ENCODE results near the gene PRR14L. TPM values are rescaled to one million over a fixed set of nuclear protein-coding genes. Genes with fewer than 3 reads are reported as not detected.
A peak's percentile ranks its signal among the peaks of the same experiment; 100 is the strongest.

PRR14L gene
- total and polyA plus RNA-seq, 7 experiments from 2014 or later, result 18.7 to 82.6 (median 46.9) TPM

- Histone ChIP-seq H3K9me3 (ENCODE audit: control insufficient read depth in 2 of 3, low read length in 3 of 3) (no peaks in the 10 kb centered on the region), H3K4me1 (ENCODE audit: control insufficient read depth in 2 of 2, insufficient read depth in 2 of 2, low read length in 2 of 2) (peaks cover 31 to 32% of the 10 kb centered on the region in 2 donors), H3K36me3 (ENCODE audit: control insufficient read depth in 2 of 3, insufficient read depth in 3 of 3, low read length in 3 of 3) (peaks cover 0 to 7% (median 0%) of the 10 kb centered on the region in 3 experiments), H3K27ac (ENCODE audit: low read depth, low read length) (peak overlapping the region; percentile 87), H3K4me3 (ENCODE audit: low read length) (peak overlapping the region; percentile 65), H3K27me3 (ENCODE audit: control insufficient read depth in 2 of 2, insufficient read depth in 2 of 2, low read length in 2 of 2) (no peaks in the 10 kb centered on the region)
- ChIA-PET POLR2A (interaction anchor here (0.6 to 2.9 kb wide), 8 partner anchors 8 to 723 kb away, joined by 3 to 11 read pairs (median 6); partner anchors contain the start of genes PISD and SFI1), CTCF (no interaction called here)
- intact Hi-C loops (cut with micrococcal nuclease), result loop anchor here (1.0 to 10.0 kb wide), 15 partner anchors 76 to 1986 kb away; partner anchors contain the start of genes FBXO7 (in 2 of the 2), PES1 (in 2 of the 2), PIK3IP1 (in 2 of the 2) and MORC2 (in 1 of the 2)
- DNase-seq, result peak in 2 of 9 donors; percentile 11 to 27
- H3K4me1 Mint-ChIP-seq, result peaks cover 33 to 56% (median 50%) of the 10 kb centered on the region in 7 donors
- peaks cover 0 to 1% (median 0%) of the 10 kb centered on the region in 5 donors for H3K36me3 Mint-ChIP-seq
- peak overlapping the region; percentile 83 to 96 (median 93) for H3K4me3 Mint-ChIP-seq
- peak overlapping the region; percentile 96 to 100 (median 98) for H3K27ac Mint-ChIP-seq
- H3K27me3 Mint-ChIP-seq, result peaks cover 0 to 2% (median 0%) of the 10 kb centered on the region in 5 donors
- no peak for ATAC-seq
- H3K9me3 Mint-ChIP-seq, result peaks cover 0 to 3% (median 0%) of the 10 kb centered on the region in 11 donors
Observed at GRCh38 chr22:31753005-31753633, 3.2 kb upstream of the PRR14L start.

- ATAC-seq, result no peak
- H3K4me1 ChIP-seq (ENCODE audit: control insufficient read depth in 2 of 2, insufficient read depth in 2 of 2, low read length in 2 of 2), result peaks cover 31 to 37% of the 10 kb centered on the region in 2 donors
- peaks cover 0 to 8% (median 0%) of the 10 kb centered on the region in 5 donors for H3K36me3 Mint-ChIP-seq
- H3K27me3 ChIP-seq (ENCODE audit: control insufficient read depth in 2 of 2, insufficient read depth in 2 of 2, low read length in 2 of 2), result no peaks in the 10 kb centered on the region
- H3K4me3 ChIP-seq (ENCODE audit: low read length), result no peak overlapping the region
- DNase-seq, result no peak
- peaks cover 42 to 64% (median 58%) of the 10 kb centered on the region in 7 donors for H3K4me1 Mint-ChIP-seq
- peak overlapping the region in 7 of 10 donors; percentile 37 to 96 (median 92) for H3K4me3 Mint-ChIP-seq
- no peaks in the 10 kb centered on the region for H3K9me3 ChIP-seq (ENCODE audit: control insufficient read depth in 2 of 3, low read length in 3 of 3)
- peaks cover 0 to 2% (median 0%) of the 10 kb centered on the region in 5 donors for H3K27me3 Mint-ChIP-seq
- ChIA-PET CTCF (no interaction called here), POLR2A (interaction anchor here (0.6 to 2.9 kb wide), 10 partner anchors 7 to 1893 kb away, joined by 3 to 11 read pairs (median 4); partner anchors contain the start of gene PISD)
- H3K36me3 ChIP-seq (ENCODE audit: control insufficient read depth in 2 of 3, insufficient read depth in 3 of 3, low read length in 3 of 3), result peaks cover 0 to 5% (median 0%) of the 10 kb centered on the region in 3 experiments
- peak overlapping the region; percentile 87 for H3K27ac ChIP-seq (ENCODE audit: low read depth, low read length)
- H3K9me3 Mint-ChIP-seq, result peaks cover 0 to 3% (median 0%) of the 10 kb centered on the region in 11 donors
- peak overlapping the region; percentile 16 to 100 (median 98) for H3K27ac Mint-ChIP-seq
- intact Hi-C loops (cut with micrococcal nuclease), result loop anchor here (5.0 to 10.0 kb wide), 13 partner anchors 75 to 1985 kb away; partner anchors contain the start of genes FBXO7 (in 2 of the 2), PES1 (in 2 of the 2), PIK3IP1 (in 2 of the 2) and MORC2 (in 1 of the 2)
Observed at GRCh38 chr22:31752096-31752847, 2.3 kb upstream of the PRR14L start.

- peaks cover 31 to 37% of the 10 kb centered on the region in 2 donors for H3K4me1 ChIP-seq (ENCODE audit: control insufficient read depth in 2 of 2, insufficient read depth in 2 of 2, low read length in 2 of 2)
- DNase-seq, result no peak
- intact Hi-C loops (cut with micrococcal nuclease), result loop anchor here (1.0 to 10.0 kb wide), 20 partner anchors 73 to 1983 kb away; partner anchors contain the start of genes FBXO7 (in 2 of the 2), PATZ1 (in 2 of the 2), PES1 (in 2 of the 2) and PIK3IP1 (in 2 of the 2)
- peak overlapping the region; percentile 83 for H3K27ac ChIP-seq (ENCODE audit: low read depth, low read length)
- Mint-ChIP-seq H3K27me3 (peaks cover 0 to 2% (median 0%) of the 10 kb centered on the region in 5 donors), H3K36me3 (peaks cover 0 to 8% (median 0%) of the 10 kb centered on the region in 5 donors), H3K4me3 (peak overlapping the region; percentile 87 to 97 (median 94)), H3K4me1 (peaks cover 43 to 69% (median 66%) of the 10 kb centered on the region in 7 donors), H3K9me3 (peaks cover 0 to 3% (median 0%) of the 10 kb centered on the region in 11 donors), H3K27ac (peak overlapping the region; percentile 82 to 98 (median 96))
- POLR2A ChIA-PET, result interaction anchor here (1.0 to 2.9 kb wide), 5 partner anchors 74 to 404 kb away, joined by 3 to 11 read pairs (median 4); partner anchors contain the start of genes PATZ1 and PISD
- CTCF ChIA-PET, result no interaction called here
- ATAC-seq, result no peak
- H3K27me3 ChIP-seq (ENCODE audit: control insufficient read depth in 2 of 2, insufficient read depth in 2 of 2, low read length in 2 of 2), result no peaks in the 10 kb centered on the region
- peak overlapping the region; percentile 92 for H3K4me3 ChIP-seq (ENCODE audit: low read length)
- H3K36me3 ChIP-seq (ENCODE audit: control insufficient read depth in 2 of 3, insufficient read depth in 3 of 3, low read length in 3 of 3), result peaks cover 0 to 5% (median 0%) of the 10 kb centered on the region in 3 experiments
- H3K9me3 ChIP-seq (ENCODE audit: control insufficient read depth in 2 of 3, low read length in 3 of 3), result no peaks in the 10 kb centered on the region
Observed at GRCh38 chr22:31750365-31751284, 693 bp upstream of the PRR14L start.

GRCh38 chr22:31748490-31748889, 1.4 kb downstream of the PRR14L start:
- peaks cover 35 to 62% (median 54%) of the 10 kb centered on the region in 7 donors for H3K4me1 Mint-ChIP-seq
- ATAC-seq, result no peak

GRCh38 chr22:31747441-31747840, 2.5 kb downstream of the PRR14L start:
- Mint-ChIP-seq H3K4me3 (peak overlapping the region in 7 of 10 donors; percentile 8 to 92 (median 19)), H3K4me1 (peaks cover 35 to 60% (median 49%) of the 10 kb centered on the region in 7 donors), H3K27me3 (peaks cover 0 to 2% (median 0%) of the 10 kb centered on the region in 5 donors), H3K9me3 (peaks cover 0 to 3% (median 0%) of the 10 kb centered on the region in 11 donors), H3K36me3 (peaks cover 4 to 16% (median 4%) of the 10 kb centered on the region in 5 donors), H3K27ac (peak overlapping the region in 6 of 9 donors; percentile 38 to 82 (median 56))
- intact Hi-C loops (cut with micrococcal nuclease), result no loop called here
- no peaks in the 10 kb centered on the region for H3K27me3 ChIP-seq (ENCODE audit: control insufficient read depth in 2 of 2, insufficient read depth in 2 of 2, low read length in 2 of 2)
- no peak overlapping the region for H3K4me3 ChIP-seq (ENCODE audit: low read length)
- H3K9me3 ChIP-seq (ENCODE audit: control insufficient read depth in 2 of 3, low read length in 3 of 3), result no peaks in the 10 kb centered on the region
- peaks cover 14 to 22% of the 10 kb centered on the region in 2 donors for H3K4me1 ChIP-seq (ENCODE audit: control insufficient read depth in 2 of 2, insufficient read depth in 2 of 2, low read length in 2 of 2)
- no peak for DNase-seq
- H3K36me3 ChIP-seq (ENCODE audit: control insufficient read depth in 2 of 3, insufficient read depth in 3 of 3, low read length in 3 of 3), result peaks cover 0 to 14% (median 0%) of the 10 kb centered on the region in 3 experiments
- ChIA-PET CTCF (no interaction called here), POLR2A (interaction anchor here (0.8 kb wide), 1 partner anchor 85 kb away, joined by 3 read pairs; no protein-coding TSS in a partner anchor)
- H3K27ac ChIP-seq (ENCODE audit: low read depth, low read length), result no peak overlapping the region
- no peak for ATAC-seq

More at GRCh38 chr22:31748490-31748889, 1.4 kb downstream of the PRR14L start:
- ChIA-PET POLR2A (no interaction called here), CTCF (no interaction called here)
- Mint-ChIP-seq H3K9me3 (peaks cover 0 to 3% (median 0%) of the 10 kb centered on the region in 11 donors), H3K27me3 (peaks cover 0 to 2% (median 0%) of the 10 kb centered on the region in 5 donors), H3K27ac (peak overlapping the region; percentile 76 to 98 (median 96)), H3K36me3 (peaks cover 0 to 11% (median 4%) of the 10 kb centered on the region in 5 donors), H3K4me3 (peak overlapping the region; percentile 87 to 97 (median 94))
- H3K4me1 ChIP-seq (ENCODE audit: control insufficient read depth in 2 of 2, insufficient read depth in 2 of 2, low read length in 2 of 2), result peaks cover 22 to 29% of the 10 kb centered on the region in 2 donors
- H3K4me3 ChIP-seq (ENCODE audit: low read length), result peak overlapping the region; percentile 92
- peak overlapping the region; percentile 83 for H3K27ac ChIP-seq (ENCODE audit: low read depth, low read length)
- intact Hi-C loops (cut with micrococcal nuclease), result loop anchor here in 1 of 2 donors (2.0 kb wide), 1 partner anchor 350 kb away; the partner anchor contains the start of gene DRG1
- H3K27me3 ChIP-seq (ENCODE audit: control insufficient read depth in 2 of 2, insufficient read depth in 2 of 2, low read length in 2 of 2), result no peaks in the 10 kb centered on the region
- DNase-seq, result no peak
- no peaks in the 10 kb centered on the region for H3K9me3 ChIP-seq (ENCODE audit: control insufficient read depth in 2 of 3, low read length in 3 of 3)
- peaks cover 0 to 10% (median 0%) of the 10 kb centered on the region in 3 experiments for H3K36me3 ChIP-seq (ENCODE audit: control insufficient read depth in 2 of 3, insufficient read depth in 3 of 3, low read length in 3 of 3)
